ENCODE data around the gene SEC14L3.

GRCh38 chr22:30435674-30436126 is 36.1 kb downstream of the SEC14L3 start:
- TF ChIP-seq, protein P1, sequence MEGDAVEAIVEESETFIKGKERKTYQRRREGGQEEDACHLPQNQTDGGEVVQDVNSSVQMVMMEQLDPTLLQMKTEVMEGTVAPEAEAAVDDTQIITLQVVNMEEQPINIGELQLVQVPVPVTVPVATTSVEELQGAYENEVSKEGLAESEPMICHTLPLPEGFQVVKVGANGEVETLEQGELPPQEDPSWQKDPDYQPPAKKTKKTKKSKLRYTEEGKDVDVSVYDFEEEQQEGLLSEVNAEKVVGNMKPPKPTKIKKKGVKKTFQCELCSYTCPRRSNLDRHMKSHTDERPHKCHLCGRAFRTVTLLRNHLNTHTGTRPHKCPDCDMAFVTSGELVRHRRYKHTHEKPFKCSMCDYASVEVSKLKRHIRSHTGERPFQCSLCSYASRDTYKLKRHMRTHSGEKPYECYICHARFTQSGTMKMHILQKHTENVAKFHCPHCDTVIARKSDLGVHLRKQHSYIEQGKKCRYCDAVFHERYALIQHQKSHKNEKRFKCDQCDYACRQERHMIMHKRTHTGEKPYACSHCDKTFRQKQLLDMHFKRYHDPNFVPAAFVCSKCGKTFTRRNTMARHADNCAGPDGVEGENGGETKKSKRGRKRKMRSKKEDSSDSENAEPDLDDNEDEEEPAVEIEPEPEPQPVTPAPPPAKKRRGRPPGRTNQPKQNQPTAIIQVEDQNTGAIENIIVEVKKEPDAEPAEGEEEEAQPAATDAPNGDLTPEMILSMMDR (IDR thresholded peaks at IDR 0.05) = no peak
- TF ChIP-seq CREB1 (CRISPR knock-in tag; IDR thresholded peaks at IDR 0.05) (no peak), CBFB (CRISPR knock-in tag; IDR thresholded peaks at IDR 0.05; ENCODE audit: low read depth) (no peak)
- TF ChIP-seq, protein P2, sequence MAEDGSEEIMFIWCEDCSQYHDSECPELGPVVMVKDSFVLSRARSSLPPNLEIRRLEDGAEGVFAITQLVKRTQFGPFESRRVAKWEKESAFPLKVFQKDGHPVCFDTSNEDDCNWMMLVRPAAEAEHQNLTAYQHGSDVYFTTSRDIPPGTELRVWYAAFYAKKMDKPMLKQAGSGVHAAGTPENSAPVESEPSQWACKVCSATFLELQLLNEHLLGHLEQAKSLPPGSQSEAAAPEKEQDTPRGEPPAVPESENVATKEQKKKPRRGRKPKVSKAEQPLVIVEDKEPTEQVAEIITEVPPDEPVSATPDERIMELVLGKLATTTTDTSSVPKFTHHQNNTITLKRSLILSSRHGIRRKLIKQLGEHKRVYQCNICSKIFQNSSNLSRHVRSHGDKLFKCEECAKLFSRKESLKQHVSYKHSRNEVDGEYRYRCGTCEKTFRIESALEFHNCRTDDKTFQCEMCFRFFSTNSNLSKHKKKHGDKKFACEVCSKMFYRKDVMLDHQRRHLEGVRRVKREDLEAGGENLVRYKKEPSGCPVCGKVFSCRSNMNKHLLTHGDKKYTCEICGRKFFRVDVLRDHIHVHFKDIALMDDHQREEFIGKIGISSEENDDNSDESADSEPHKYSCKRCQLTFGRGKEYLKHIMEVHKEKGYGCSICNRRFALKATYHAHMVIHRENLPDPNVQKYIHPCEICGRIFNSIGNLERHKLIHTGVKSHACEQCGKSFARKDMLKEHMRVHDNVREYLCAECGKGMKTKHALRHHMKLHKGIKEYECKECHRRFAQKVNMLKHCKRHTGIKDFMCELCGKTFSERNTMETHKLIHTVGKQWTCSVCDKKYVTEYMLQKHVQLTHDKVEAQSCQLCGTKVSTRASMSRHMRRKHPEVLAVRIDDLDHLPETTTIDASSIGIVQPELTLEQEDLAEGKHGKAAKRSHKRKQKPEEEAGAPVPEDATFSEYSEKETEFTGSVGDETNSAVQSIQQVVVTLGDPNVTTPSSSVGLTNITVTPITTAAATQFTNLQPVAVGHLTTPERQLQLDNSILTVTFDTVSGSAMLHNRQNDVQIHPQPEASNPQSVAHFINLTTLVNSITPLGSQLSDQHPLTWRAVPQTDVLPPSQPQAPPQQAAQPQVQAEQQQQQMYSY (CRISPR knock-in tag; IDR thresholded peaks at IDR 0.05) = no peak

Measured in WTC11 (cell line).